GM20431 (cell line): ENCODE results near the gene IFNA2.
"Not testable (repeated sequence)": the region's sequence is repeated elsewhere in the genome, so short reads cannot be mapped to it uniquely, and the experiment has no call there.

Experiments used
- in situ Hi-C: fragments of 300-500 bp; cut with MseI, MboI; formaldehyde crosslinking; loops from one replicate; pipeline ENCODE4 v1.15.0; 2020; ENCODE audit warnings: low sequenced_read_pairs; ENCODE audit not compliant: unreplicated experiment

Gene IFNA2

GRCh38 chr9:21385131-21385670 is at the start of gene IFNA2:
Gene IFNA2 (minus strand): TSS chr9:21385398. CDS start chr9:21385329, 69 bp downstream.
- in situ Hi-C loops, result no loop called here

- in situ Hi-C loops, result not testable (repeated sequence)
These were observed 49.8 kb upstream of the IFNA2 start for GRCh38 chr9:21435015-21435383.

- in situ Hi-C loops, result no loop called here
These were observed 49.2 kb upstream of the IFNA2 start for GRCh38 chr9:21434202-21435014.

- in situ Hi-C loops, result no loop called here
These were observed 47.7 kb upstream of the IFNA2 start for GRCh38 chr9:21432672-21433425.

- in situ Hi-C loops, result no loop called here
These were observed 44.0 kb upstream of the IFNA2 start for GRCh38 chr9:21429191-21429590.

GRCh38 chr9:21428235-21428634 is 43.0 kb upstream of the IFNA2 start:
- in situ Hi-C loops, result no loop called here

- in situ Hi-C loops, result no loop called here
These were observed 30.5 kb upstream of the IFNA2 start for GRCh38 chr9:21415493-21416267.

GRCh38 chr9:21414220-21414940 is 29.2 kb upstream of the IFNA2 start:
- in situ Hi-C loops, result no loop called here

GRCh38 chr9:21413624-21414023 is 28.4 kb upstream of the IFNA2 start:
- in situ Hi-C loops, result no loop called here

GRCh38 chr9:21413151-21413550 is 28.0 kb upstream of the IFNA2 start:
- in situ Hi-C loops, result no loop called here

GRCh38 chr9:21412107-21412506 is 26.9 kb upstream of the IFNA2 start:
- in situ Hi-C loops, result no loop called here

- in situ Hi-C loops, result no loop called here
These were observed 23.6 kb upstream of the IFNA2 start, which contains the start of gene IFNA8 for GRCh38 chr9:21408817-21409216. Gene IFNA8 (plus strand): TSS chr9:21409117. CDS start chr9:21409177, 60 bp downstream.

- in situ Hi-C loops, result no loop called here
These were observed 18.9 kb upstream of the IFNA2 start for GRCh38 chr9:21404146-21404545.

- in situ Hi-C loops, result no loop called here
These were observed 17.4 kb upstream of the IFNA2 start for GRCh38 chr9:21402386-21403251.

- in situ Hi-C loops, result no loop called here
These were observed 14.8 kb upstream of the IFNA2 start for GRCh38 chr9:21399956-21400355.

GRCh38 chr9:21398955-21399489 is 13.8 kb upstream of the IFNA2 start:
- in situ Hi-C loops, result no loop called here

GRCh38 chr9:21395778-21396717 is 10.8 kb upstream of the IFNA2 start:
- in situ Hi-C loops, result no loop called here
